NCI-H524 treated with DMSO at 0.1 percent for 48 hours (cell line): ENCODE data around the gene GUCY2F.

Source experiments
- DNase-seq: peaks from one replicate; lab custom pipeline; 2025; lab: John Stamatoyannopoulos, UW

Gene GUCY2F

GRCh38 chrX:109481986-109482385 is at the start of gene GUCY2F:
Gene GUCY2F, minus strand, starts transcription at chrX:109482086. Its CDS starts 6,150 bp downstream, at chrX:109475936.
- no peak for DNase-seq

DNA sequence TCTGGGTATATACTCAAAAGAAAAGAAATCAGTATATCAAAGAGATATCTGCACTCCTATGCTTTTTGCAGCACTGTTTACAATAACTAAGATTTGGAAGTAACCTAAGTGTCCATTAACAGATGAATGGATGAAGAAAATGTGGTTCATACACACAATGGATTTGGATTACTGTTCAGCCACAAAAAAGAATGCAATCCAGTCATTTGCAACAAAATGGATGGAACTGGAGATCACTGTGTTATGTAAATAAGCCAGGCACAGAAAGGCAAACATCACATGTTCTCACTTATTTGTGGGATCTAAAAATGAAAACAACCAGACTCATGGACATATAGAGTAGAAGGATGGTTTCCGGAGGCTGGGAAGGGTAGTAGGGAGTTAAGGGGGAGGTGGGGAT is 37.1 kb upstream of the GUCY2F start:
- no peak for DNase-seq

DNA sequence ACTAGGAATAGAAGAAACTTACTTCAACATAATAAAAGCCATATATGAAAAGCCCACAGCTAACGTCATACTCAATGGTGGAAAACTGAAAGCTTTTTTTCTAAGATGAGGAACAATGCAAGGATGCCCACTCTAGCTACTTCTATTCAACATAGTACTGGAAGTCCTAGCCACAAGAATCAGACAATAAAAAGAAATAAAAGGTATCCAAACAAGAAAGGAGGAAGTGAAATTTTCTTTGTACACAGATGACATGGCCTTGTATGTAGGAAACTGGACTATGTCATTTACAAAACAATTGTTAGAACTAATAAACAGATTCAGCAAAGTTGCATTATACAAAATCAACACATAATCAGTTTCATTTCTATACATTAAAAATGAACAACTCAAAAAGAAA is 29.2 kb upstream of the GUCY2F start:
- no peak for DNase-seq

GRCh38 chrX:109508915-109509314 is 27.0 kb upstream of the GUCY2F start:
- no peak for DNase-seq

- DNase-seq = no peak
Observed at GRCh38 chrX:109501176-109501575, 19.3 kb upstream of the GUCY2F start.

GRCh38 chrX:109498434-109498833 is 16.5 kb upstream of the GUCY2F start:
- no peak for DNase-seq

DNA sequence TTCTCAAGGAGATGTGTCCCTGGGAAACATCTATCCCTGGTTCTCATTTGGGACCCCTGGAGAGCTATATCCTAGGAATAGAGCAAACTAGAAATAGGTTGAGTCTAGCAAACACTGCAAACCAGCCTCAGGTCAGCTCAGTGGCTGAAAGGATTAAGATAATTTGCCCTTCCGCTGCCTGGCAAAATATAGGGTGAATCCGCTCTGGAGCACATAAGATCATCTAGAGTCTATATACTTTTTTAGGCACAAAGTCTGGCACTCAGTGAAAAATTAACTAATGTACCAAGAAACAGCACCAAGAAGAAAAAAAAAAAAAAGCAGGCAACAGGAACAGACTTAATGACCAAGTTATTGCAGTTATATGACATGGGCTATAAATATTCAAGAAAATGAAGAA is 7.3 kb upstream of the GUCY2F start:
- DNase-seq = no peak

DNA sequence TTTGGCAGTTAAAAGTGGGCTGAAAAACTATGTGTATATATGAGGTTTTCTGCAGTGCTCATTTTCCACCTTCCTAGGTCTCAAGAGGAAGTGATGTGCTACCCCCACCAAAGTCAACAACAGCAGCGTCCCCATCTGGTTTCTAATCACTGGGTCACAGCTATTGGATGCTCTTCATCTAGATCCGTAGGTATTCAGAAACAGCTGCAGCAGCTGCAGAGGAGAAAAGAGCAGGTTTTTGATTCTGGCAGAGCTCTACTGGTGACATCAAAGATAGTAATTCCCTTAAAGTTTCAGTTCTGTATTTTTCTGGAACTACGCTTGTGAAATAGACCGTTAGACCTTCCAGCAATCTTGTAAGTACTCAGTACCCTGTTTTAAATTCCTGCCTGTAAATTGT is 5.8 kb upstream of the GUCY2F start:
- DNase-seq = no peak

DNA sequence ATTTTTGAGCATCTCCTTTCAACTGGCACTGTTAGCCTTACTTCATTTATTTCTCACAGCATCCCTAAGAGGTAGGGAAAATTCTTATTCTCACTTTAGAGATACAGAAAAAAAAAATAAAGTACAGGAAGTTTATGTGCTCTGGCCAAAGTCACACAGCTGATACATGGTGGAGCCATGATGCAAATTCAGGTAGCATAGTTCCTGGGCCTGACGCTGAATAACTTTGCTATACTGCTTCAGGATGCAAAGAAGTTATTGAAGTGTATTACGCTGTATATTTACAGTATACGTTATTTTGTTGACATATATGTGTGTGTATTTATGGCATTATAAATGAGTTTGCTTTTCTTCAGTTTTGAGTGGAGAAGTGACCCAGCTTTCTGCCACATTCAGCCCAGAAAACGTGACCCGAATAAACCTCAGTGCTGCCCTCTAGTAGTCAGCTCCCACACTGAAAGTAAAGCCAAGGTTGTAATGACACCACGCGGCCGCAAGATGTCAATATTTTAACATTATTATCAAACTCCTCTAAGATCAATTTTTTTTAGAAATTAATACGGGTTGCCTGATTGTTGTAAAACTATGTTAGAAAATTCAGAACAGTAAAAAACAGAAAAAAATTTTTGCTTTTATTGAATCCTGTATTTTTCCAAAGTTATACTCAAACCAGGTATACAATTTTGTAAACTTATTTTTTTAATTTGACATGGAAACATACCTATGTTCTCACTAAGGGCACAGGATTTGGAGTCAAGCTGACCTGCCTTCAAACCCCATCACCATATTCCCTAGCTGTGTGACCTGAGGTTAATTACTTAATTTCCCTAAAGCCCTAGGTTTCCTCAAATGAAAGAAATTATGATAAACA is 3.8 kb upstream of the GUCY2F start:
- peak; percentile 14 for DNase-seq

DNA sequence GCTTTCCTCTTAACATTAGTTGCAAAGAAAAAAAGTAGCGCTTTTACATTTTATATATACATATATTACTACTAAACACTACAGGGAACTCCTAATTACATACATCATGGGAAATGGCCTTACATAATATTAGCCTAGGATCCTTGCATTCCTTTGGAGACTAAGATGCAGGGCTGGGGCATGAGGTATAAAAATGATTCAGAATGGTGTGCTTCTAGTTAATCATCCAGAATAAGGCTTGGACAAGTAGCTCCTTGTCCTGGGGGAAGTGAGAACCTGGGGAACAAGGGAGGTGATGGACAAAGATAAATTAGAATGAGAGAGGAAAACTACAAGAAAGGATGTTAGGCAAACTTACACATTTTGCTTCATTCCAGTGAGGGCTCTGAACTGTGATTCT is 3.0 kb upstream of the GUCY2F start:
- DNase-seq = no peak

GRCh38 chrX:109475174-109475891 is 6.6 kb downstream of the GUCY2F start:
- DNase-seq = peak; percentile 36

DNA sequence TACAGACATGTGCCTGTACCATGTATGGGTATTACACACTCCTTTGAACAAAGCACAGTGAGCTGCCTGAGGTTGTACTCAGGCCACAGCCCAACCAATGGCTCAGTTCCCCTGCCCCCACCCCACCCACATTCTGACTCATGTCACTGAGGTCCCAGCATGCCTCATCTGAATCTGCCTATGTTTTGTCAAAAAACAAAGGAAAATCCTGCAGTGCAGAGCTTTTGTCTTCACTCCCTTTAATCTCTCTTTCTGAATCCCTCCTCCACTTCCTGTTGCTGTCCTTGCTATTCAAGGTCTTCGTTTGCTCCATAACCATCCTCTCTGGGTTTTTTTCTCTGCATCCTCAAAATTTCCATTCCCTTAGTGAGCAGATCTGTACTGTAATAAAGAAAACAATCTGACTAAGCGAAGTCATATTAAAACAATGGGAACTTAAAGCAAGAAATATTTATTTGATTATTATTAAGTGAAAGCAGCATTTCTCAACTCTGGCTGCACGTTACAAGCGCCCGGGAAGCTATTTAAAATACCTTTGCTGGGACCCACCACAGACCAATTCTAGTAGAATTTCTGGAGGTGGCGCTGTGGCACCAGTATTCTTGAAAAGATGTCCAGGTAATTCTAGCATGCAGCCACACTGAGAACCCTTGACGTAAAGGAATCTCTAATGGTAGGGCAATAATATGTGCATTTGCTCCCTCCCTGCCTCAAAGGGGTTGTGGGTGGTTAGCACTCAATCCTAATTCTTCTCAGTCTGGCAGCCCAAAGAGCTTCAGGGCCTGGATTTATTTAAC is 8.7 kb downstream of the GUCY2F start:
- no peak for DNase-seq

DNA sequence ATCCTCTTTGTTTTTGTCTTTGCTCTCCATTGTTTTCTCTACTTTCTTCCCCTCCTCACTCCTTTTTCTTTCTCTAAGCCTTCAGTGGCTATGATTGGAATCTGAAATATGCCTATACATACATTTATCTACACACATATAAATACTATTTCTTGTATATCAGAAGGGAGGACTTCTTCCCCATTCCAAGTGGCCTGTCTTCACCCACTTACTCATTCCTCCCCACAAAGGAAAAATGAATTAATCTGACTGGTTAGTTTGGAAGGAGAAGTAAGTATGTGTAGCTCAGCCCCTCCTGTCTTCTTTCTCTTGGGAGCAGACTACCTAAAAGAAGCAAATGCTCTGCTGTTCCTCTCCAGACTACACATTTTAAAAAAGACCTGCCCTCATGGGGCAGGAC is 17.7 kb downstream of the GUCY2F start:
- no peak for DNase-seq

- no peak for DNase-seq
Observed at GRCh38 chrX:109463784-109464183, 18.1 kb downstream of the GUCY2F start.

- no peak for DNase-seq
Observed at GRCh38 chrX:109448282-109448938, 33.5 kb downstream of the GUCY2F start.

- no peak for DNase-seq
Observed at GRCh38 chrX:109441266-109441665, 40.6 kb downstream of the GUCY2F start.

DNA sequence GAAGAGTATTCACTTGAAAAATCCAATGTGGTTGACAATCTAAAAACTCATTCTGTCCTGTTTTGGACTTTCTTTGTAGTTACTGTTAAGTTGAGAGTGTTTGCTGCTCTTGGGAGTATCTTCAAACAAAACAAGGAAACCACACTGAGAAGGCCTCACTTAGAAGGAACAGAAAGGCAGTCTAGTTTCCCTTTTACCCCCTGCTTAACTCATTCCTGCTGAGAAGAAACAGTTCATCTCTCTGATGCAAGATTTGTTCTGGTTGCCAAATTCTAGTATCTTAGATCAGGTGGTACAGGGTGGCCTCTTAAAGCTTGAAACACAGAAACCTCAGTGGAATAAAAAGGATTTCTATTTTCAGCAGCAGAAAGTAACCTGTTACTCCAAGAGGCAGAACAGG is 41.4 kb downstream of the GUCY2F start:
- DNase-seq = no peak

- DNase-seq = no peak
Observed at GRCh38 chrX:109409181-109409580, 72.7 kb downstream of the GUCY2F start.

DNA sequence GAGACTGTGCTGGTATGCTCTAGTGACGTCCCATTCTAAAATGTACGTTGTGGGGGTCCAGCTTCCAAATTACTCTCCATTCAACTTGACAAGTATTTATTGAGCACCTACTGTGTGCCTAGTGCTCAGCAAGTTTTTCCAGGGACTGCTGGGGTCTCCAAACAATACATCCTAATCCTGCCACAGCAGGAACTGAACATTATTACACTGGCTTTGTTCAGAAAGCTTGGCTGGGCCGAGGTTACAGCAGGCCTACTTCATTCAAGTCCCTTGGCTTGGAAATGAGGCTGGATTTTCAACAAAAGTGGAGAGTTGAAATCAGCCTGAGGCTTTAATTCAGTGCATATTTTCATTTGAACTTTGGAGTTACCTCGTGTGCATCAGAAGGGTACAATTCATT is 78.0 kb downstream of the GUCY2F start:
- DNase-seq = no peak

- DNase-seq = peak; percentile 41
Observed at GRCh38 chrX:109399831-109400230, 82.1 kb downstream of the GUCY2F start.

- DNase-seq = no peak
Observed at GRCh38 chrX:109398833-109399232, 83.1 kb downstream of the GUCY2F start.

DNA sequence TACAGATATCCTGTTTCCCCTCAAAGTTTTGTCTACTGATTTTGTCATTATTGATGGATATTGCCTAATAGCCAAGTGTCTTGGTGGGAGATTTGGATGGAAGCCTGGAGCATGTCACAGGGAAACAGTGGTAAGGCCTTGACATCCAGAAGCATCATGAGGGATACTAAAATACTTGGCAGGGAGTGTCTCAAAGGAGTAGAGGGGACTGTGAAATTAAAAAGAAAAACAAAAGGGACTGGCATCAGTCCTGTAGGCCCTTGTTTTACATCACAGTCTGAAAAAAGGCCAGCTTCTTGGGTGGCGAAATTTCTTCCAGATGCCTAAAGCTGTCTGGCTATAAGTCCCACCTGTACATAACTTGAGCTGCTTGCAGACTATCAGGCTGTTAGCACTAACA is 83.8 kb downstream of the GUCY2F start:
- DNase-seq = no peak
